Posterior vena cava (tissue), 2 donors: ENCODE data around the gene ZACN. TPM values are rescaled to one million over a fixed set of nuclear protein-coding genes. Genes with fewer than 3 reads are reported as not detected.
"Not testable (repeated sequence)": the region's sequence is repeated elsewhere in the genome, so short reads cannot be mapped to it uniquely, and the experiment has no call there.

Experiments used
- DNase-seq: peaks from one replicate; pipeline ENCODE4 v3.0.0-alpha.2; 2020; ENCODE audit warnings: low spot score
- intact Hi-C, 2 donors: fragments of 100-400 bp; cut with DNase I; formaldehyde crosslinking; loops; one replicate each; pipeline versions ENCODE4 v1.14.1 to v1.14.2; 2022 to 2023
- long read RNA-seq, 2 donors: library from polyadenylated mRNA; unstranded; transcript quantifications; one replicate each; pipeline ENCODE4 v2.0.0, GENCODE V29; 2020 to 2021
- total RNA-seq, 2 donors: library from RNA; stranded (reverse); fragmentation: NEBNext Ultra II Directional; extraction: Animal tissue kit (Norgen Biotek cat#: 25700); gene quantifications; one replicate each; pipeline ENCODE4 v1.2.1, GENCODE V29; 2021
- donor health status: DM: yes; HTN: yes; CAD: no.
- donor health status: DM: yes; HTN: yes; CAD: no.

The ZACN gene
- not detected for total RNA-seq
- long read RNA-seq, donor 1 = 0 reads
- long read RNA-seq, donor 2, partial matches to known transcripts = 0 of 1 reads
- long read RNA-seq, donor 2, other reads (novel, unspliced or antisense) = 0 of 1 reads

GRCh38 chr17:76078860-76079534 is at the start of gene ZACN:
TSS of gene ZACN (plus strand) at chr17:76079182. CDS start at chr17:76079265, 83 bp downstream.
- peak; percentile 73 for DNase-seq
- intact Hi-C loops = no loop called here

- DNase-seq = no peak
- intact Hi-C loops = loop anchor here in 1 of 2 donors (5.0 kb wide), 1 partner anchor 790 kb away; no protein-coding TSS in a partner anchor
Measured at GRCh38 chr17:76032073-76032779, 46.8 kb upstream of the ZACN start.

GRCh38 chr17:76032780-76033108 is 46.2 kb upstream of the ZACN start:
- DNase-seq = no peak
- intact Hi-C loops = loop anchor here in 1 of 2 donors (5.0 kb wide), 1 partner anchor 790 kb away; no protein-coding TSS in a partner anchor

GRCh38 chr17:76033139-76033538 is 45.8 kb upstream of the ZACN start:
- no peak for DNase-seq
- intact Hi-C loops = loop anchor here in 1 of 2 donors (5.0 kb wide), 1 partner anchor 789 kb away; no protein-coding TSS in a partner anchor

- no peak for DNase-seq
- intact Hi-C loops = loop anchor here in 1 of 2 donors (5.0 kb wide), 1 partner anchor 788 kb away; no protein-coding TSS in a partner anchor
Measured at GRCh38 chr17:76034428-76035350, 44.3 kb upstream of the ZACN start.

- no peak for DNase-seq
- intact Hi-C loops = no loop called here
Measured at GRCh38 chr17:76036497-76037261, 42.3 kb upstream of the ZACN start.

GRCh38 chr17:76038050-76038449 is 40.9 kb upstream of the ZACN start:
- intact Hi-C loops = no loop called here
- no peak for DNase-seq

- DNase-seq = no peak
- intact Hi-C loops = no loop called here
Measured at GRCh38 chr17:76039121-76039520, 39.9 kb upstream of the ZACN start.

GRCh38 chr17:76040376-76040775 is 38.6 kb upstream of the ZACN start:
- intact Hi-C loops = no loop called here
- no peak for DNase-seq

- DNase-seq, intact Hi-C loops: not testable (repeated sequence)
Measured at GRCh38 chr17:76042868-76043267, 36.1 kb upstream of the ZACN start.

GRCh38 chr17:76044475-76045007 is 34.4 kb upstream of the ZACN start:
- intact Hi-C loops, DNase-seq: not testable (repeated sequence)

GRCh38 chr17:76046064-76046463 is 32.9 kb upstream of the ZACN start:
- DNase-seq = no peak
- intact Hi-C loops = no loop called here

GRCh38 chr17:76048025-76048605 is 30.9 kb upstream of the ZACN start:
- intact Hi-C loops = no loop called here
- DNase-seq = no peak

- intact Hi-C loops = no loop called here
- no peak for DNase-seq
Measured at GRCh38 chr17:76048711-76049110, 30.3 kb upstream of the ZACN start.

- intact Hi-C loops = no loop called here
- no peak for DNase-seq
Measured at GRCh38 chr17:76049239-76049638, 29.7 kb upstream of the ZACN start.

- intact Hi-C loops = no loop called here
- no peak for DNase-seq
Measured at GRCh38 chr17:76049836-76050537, 29.0 kb upstream of the ZACN start.
